ENCODE measurements around the gene TAS1R2. TPM values are rescaled to one million over a fixed set of nuclear protein-coding genes. Genes with fewer than 3 reads are reported as not detected.

TAS1R2 gene
- total and polyA plus RNA-seq, 2 of the 8 experiments (the other 6 are each of a cell fraction or from before 2014, with no cell fraction given): not detected

- no peak overlapping the region for H3K18ac ChIP-seq (ENCODE audit: extremely low read depth, low read length)
- H4K5ac ChIP-seq (ENCODE audit: insufficient read length, low read depth, low read length): no peak overlapping the region
- no peak overlapping the region for H3K23ac ChIP-seq (ENCODE audit: insufficient read length)
- no peaks in the 10 kb centered on the region for H3K27me3 ChIP-seq (replicated peaks in 1 of 4; ENCODE audit: control insufficient read depth in 3 of 4, extremely low read depth in 1 of 4, insufficient read depth in 3 of 4, low read length in 3 of 4)
- H2AK5ac ChIP-seq (ENCODE audit: low read depth, low read length): no peak overlapping the region
- no peak overlapping the region for H2BK20ac ChIP-seq (ENCODE audit: low read length)
- no peak overlapping the region for H3K4me2 ChIP-seq (ENCODE audit: insufficient read depth in 1 of 2, low read depth in 2 of 2, low read length in 2 of 2)
- no peaks in the 10 kb centered on the region for H3K23me2 ChIP-seq (ENCODE audit: low read depth, low read length)
- no peak overlapping the region for H4K91ac ChIP-seq (replicated peaks; ENCODE audit: insufficient read length, low read length)
- no peaks in the 10 kb centered on the region for H3K79me1 ChIP-seq (ENCODE audit: low read depth, low read length)
- H4K8ac ChIP-seq (ENCODE audit: extremely low read depth, insufficient read depth, low read length): no peak overlapping the region
- WGBS, 2 experiments (ENCODE audit: extremely low coverage in 1 of 2, insufficient coverage in 1 of 2, insufficient read length in 1 of 2, insufficient replicate concordance in 2 of 2, low coverage in 1 of 2, low lambda C conversion rate in 2 of 2, missing lambda C conversion rate in 1 of 2): 90% methylated on average over 10 of the region's 10 CpGs; no CpG with 5 or more reads in 1 of the 2 experiments
- no peak overlapping the region for H3K4me3 ChIP-seq (ENCODE audit: extremely low read depth in 1 of 4, insufficient read depth in 2 of 4, low read depth in 3 of 4, low read length in 4 of 4)
- no peaks in the 10 kb centered on the region for H3K9me3 ChIP-seq (ENCODE audit: insufficient read depth in 2 of 2, low read depth in 1 of 2, low read length in 1 of 2)
- ChIA-PET CTCF (ENCODE audit: partially characterized antibody) (interaction anchor here (1.0 to 4.3 kb wide), 4 partner anchors 10 to 50 kb away, joined by 3 to 16 read pairs (median 6); partner anchors contain the start of gene TAS1R2), POLR2A (ENCODE audit: partially characterized antibody) (interaction anchor here (1.0 kb wide), 1 partner anchor 32 kb away, joined by 3 read pairs; the partner anchor contains the start of gene ALDH4A1)
- peaks cover 2 to 4% of the 10 kb centered on the region in 2 experiments for H4K20me1 ChIP-seq (replicated peaks in 1 of 2; ENCODE audit: control insufficient read depth in 1 of 2, insufficient read depth in 2 of 2, low read length in 2 of 2)
- H2BK120ac ChIP-seq (replicated peaks; ENCODE audit: low read depth, low read length): no peak overlapping the region
- H3K79me2 ChIP-seq (ENCODE audit: control insufficient read depth in 1 of 2, insufficient read depth in 2 of 2, low read length in 2 of 2): no peaks in the 10 kb centered on the region
- no peak overlapping the region for H3K9ac ChIP-seq (replicated peaks in 1 of 4; ENCODE audit: extremely low read depth in 1 of 4, low read depth in 3 of 4, low read length in 3 of 4)
- no peak for FAIRE-seq
- H2BK15ac ChIP-seq (ENCODE audit: low read length): no peak overlapping the region
- no peak overlapping the region for H2BK12ac ChIP-seq (ENCODE audit: low read depth, low read length)
- H3K27ac ChIP-seq (ENCODE audit: low read depth, low read length): no peak overlapping the region
- no peak overlapping the region for H3K4ac ChIP-seq (replicated peaks; ENCODE audit: insufficient read length, low read depth, low read length)
- no peaks in the 10 kb centered on the region; a peak in 2 of 8 replicates for H3K36me3 ChIP-seq (ENCODE audit: control insufficient read depth in 2 of 4, insufficient read depth in 4 of 4, low read length in 3 of 4)
- no peak overlapping the region for H3K14ac ChIP-seq (ENCODE audit: insufficient read length)
- H2AFZ ChIP-seq (ENCODE audit: low read length): no peak overlapping the region
- no peaks in the 10 kb centered on the region for H3K4me1 ChIP-seq (replicated peaks in 1 of 4; ENCODE audit: control insufficient read depth in 3 of 4, insufficient read depth in 4 of 4, low read length in 3 of 4)
- H3K56ac ChIP-seq (replicated peaks; ENCODE audit: insufficient read length, low read depth, low read length): no peak overlapping the region
- no peak overlapping the region for H2BK5ac ChIP-seq (ENCODE audit: low read depth, low read length)
- DNase-seq (ENCODE audit: low read depth in 1 of 2, low spot score in 2 of 2): no peak
- TF ChIP-seq EZH2 (IDR thresholded peaks at IDR 0.05; ENCODE audit: low read depth, low read length, severe bottlenecking) (no peak), CHD2 (IDR thresholded peaks at IDR 0.05; ENCODE audit: low read length) (no peak), TAF1 (IDR thresholded peaks at IDR 0.05; ENCODE audit: low read depth, low read length) (no peak), POU5F1 (IDR thresholded peaks at IDR 0.05; ENCODE audit: low read depth, low read length) (no peak), KDM5A (IDR thresholded peaks at IDR 0.05; ENCODE audit: low read length) (no peak), TAF7 (optimal IDR thresholded peaks at IDR 0.05; ENCODE audit: borderline replicate concordance, low read depth, low read length) (no peak), SIN3A (conservative IDR thresholded peaks at IDR 0.05 in 1 of 2, IDR thresholded peaks at IDR 0.05 in 1 of 2; ENCODE audit: low read depth in 1 of 2, low read length in 2 of 2) (no peak), CTBP2 (IDR thresholded peaks at IDR 0.05; ENCODE audit: borderline replicate concordance, insufficient read depth, insufficient read length, low read length) (no peak), HDAC6 (IDR thresholded peaks at IDR 0.05; ENCODE audit: low read depth, low read length) (no peak), GTF2F1 (IDR thresholded peaks at IDR 0.05; ENCODE audit: borderline replicate concordance, low read depth, low read length) (no peak), CBX5 (IDR thresholded peaks at IDR 0.05; ENCODE audit: low read depth, low read length) (no peak), SP2 (IDR thresholded peaks at IDR 0.05; ENCODE audit: low read length) (no peak), E2F6 (IDR thresholded peaks at IDR 0.05) (no peak), SP4 (IDR thresholded peaks at IDR 0.05; ENCODE audit: low read length) (no peak)
These were observed 11.5 kb upstream of the TAS1R2 start for GRCh38 chr1:18870957-18871356.
